Measurements from ENCODE around the gene CPEB3. TPM values are rescaled to one million over a fixed set of nuclear protein-coding genes. Genes with fewer than 3 reads are reported as not detected.

The CPEB3 gene
- total RNA-seq, 1 donor from 2014 or later = 1.1 TPM

GRCh38 chr10:92075829-92076228, 215.0 kb downstream of the CPEB3 start:
- DNase-seq (ENCODE audit: low spot score) = no peak
- Mint-ChIP-seq H3K27ac (ENCODE audit: unreplicated experiment) (no peak overlapping the region), H3K4me1 (ENCODE audit: low read depth) (no peaks in the 10 kb centered on the region), H3K4me3 (ENCODE audit: unreplicated experiment) (no peak overlapping the region), H3K36me3 (ENCODE audit: low read depth) (peaks cover 8% of the 10 kb centered on the region), H3K9me3 (ENCODE audit: low read depth) (no peaks in the 10 kb centered on the region), H3K27me3 (ENCODE audit: low read depth) (no peaks in the 10 kb centered on the region)
- TF ChIP-seq CTCF (IDR thresholded peaks at IDR 0.05) = no peak

- no peaks in the 10 kb centered on the region for H3K4me1 Mint-ChIP-seq (ENCODE audit: low read depth)
- H3K36me3 Mint-ChIP-seq (ENCODE audit: low read depth) = peaks cover 3% of the 10 kb centered on the region
- no peaks in the 10 kb centered on the region for H3K9me3 Mint-ChIP-seq (ENCODE audit: low read depth)
- no peaks in the 10 kb centered on the region for H3K27me3 Mint-ChIP-seq (ENCODE audit: low read depth)
- TF ChIP-seq CTCF (IDR thresholded peaks at IDR 0.05) = peak; percentile 70
- no peak for DNase-seq (ENCODE audit: low spot score)
- no peak overlapping the region for H3K27ac Mint-ChIP-seq (ENCODE audit: unreplicated experiment)
- H3K4me3 Mint-ChIP-seq (ENCODE audit: unreplicated experiment) = no peak overlapping the region
Measured at GRCh38 chr10:92074126-92074887, 216.6 kb downstream of the CPEB3 start.

- Mint-ChIP-seq H3K27me3 (ENCODE audit: low read depth) (no peaks in the 10 kb centered on the region), H3K4me1 (ENCODE audit: low read depth) (no peaks in the 10 kb centered on the region), H3K4me3 (ENCODE audit: unreplicated experiment) (no peak overlapping the region), H3K27ac (ENCODE audit: unreplicated experiment) (no peak overlapping the region), H3K9me3 (ENCODE audit: low read depth) (no peaks in the 10 kb centered on the region), H3K36me3 (ENCODE audit: low read depth) (no peaks in the 10 kb centered on the region)
- TF ChIP-seq CTCF (IDR thresholded peaks at IDR 0.05) = no peak
- no peak for DNase-seq (ENCODE audit: low spot score)
Measured at GRCh38 chr10:92068900-92069299, 222.0 kb downstream of the CPEB3 start.

GRCh38 chr10:92066386-92066785, 224.5 kb downstream of the CPEB3 start:
- TF ChIP-seq CTCF (IDR thresholded peaks at IDR 0.05) = no peak
- Mint-ChIP-seq H3K27me3 (ENCODE audit: low read depth) (no peaks in the 10 kb centered on the region), H3K9me3 (ENCODE audit: low read depth) (no peaks in the 10 kb centered on the region), H3K4me1 (ENCODE audit: low read depth) (no peaks in the 10 kb centered on the region), H3K36me3 (ENCODE audit: low read depth) (peaks cover 1% of the 10 kb centered on the region), H3K27ac (ENCODE audit: unreplicated experiment) (no peak overlapping the region), H3K4me3 (ENCODE audit: unreplicated experiment) (no peak overlapping the region)
- no peak for DNase-seq (ENCODE audit: low spot score)

DNA sequence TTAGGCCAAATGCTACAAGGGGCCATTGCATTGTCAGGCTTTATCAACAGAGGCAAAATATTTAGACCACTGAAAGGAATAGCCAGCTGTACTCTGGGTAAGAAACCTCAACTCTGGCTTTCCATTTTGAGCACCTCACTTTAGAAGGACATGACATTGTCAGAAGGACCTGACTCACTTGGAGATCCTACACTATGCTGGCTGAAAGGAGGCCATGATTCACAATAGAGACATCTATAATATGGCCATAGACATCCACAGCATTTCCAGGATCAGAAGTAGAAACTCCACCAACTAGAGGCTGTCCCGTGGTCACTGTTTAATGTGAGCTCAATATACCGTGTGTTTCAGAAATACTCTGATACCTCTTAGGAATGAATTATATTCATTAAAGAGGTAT, 226.4 kb downstream of the CPEB3 start:
- Mint-ChIP-seq H3K4me3 (ENCODE audit: unreplicated experiment) (no peak overlapping the region), H3K4me1 (ENCODE audit: low read depth) (no peaks in the 10 kb centered on the region), H3K27ac (ENCODE audit: unreplicated experiment) (no peak overlapping the region), H3K27me3 (ENCODE audit: low read depth) (no peaks in the 10 kb centered on the region), H3K36me3 (ENCODE audit: low read depth) (peaks cover 1% of the 10 kb centered on the region), H3K9me3 (ENCODE audit: low read depth) (no peaks in the 10 kb centered on the region)
- DNase-seq (ENCODE audit: low spot score) = no peak
- TF ChIP-seq CTCF (IDR thresholded peaks at IDR 0.05) = no peak

Measured in chondrocyte (in vitro differentiated cells).